ENCODE data around the gene TXNL4A.

The TXNL4A gene

DNA sequence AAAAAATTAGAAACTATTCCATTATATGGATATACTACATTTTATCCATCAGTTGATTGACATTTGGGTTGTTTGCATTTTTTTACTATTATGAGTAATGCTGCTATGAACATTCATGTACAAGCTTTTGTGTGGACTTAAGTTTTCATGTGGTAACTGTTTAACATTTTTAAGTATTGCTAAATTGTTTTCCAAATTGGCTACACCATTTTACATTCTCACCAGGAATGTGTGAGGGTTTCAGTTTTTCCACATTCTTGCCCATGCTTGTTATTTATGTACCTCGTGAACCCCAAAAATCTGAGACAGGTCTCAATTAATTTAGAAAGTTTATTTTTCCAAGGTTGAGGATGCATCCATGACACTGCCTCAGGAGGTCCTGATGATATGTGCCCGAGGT lies 3.1 kb upstream of the TXNL4A start:
- no peak overlapping the region for H3K27ac ChIP-seq
- CTCF ChIA-PET, result no interaction called here
- TF ChIP-seq, protein P1, sequence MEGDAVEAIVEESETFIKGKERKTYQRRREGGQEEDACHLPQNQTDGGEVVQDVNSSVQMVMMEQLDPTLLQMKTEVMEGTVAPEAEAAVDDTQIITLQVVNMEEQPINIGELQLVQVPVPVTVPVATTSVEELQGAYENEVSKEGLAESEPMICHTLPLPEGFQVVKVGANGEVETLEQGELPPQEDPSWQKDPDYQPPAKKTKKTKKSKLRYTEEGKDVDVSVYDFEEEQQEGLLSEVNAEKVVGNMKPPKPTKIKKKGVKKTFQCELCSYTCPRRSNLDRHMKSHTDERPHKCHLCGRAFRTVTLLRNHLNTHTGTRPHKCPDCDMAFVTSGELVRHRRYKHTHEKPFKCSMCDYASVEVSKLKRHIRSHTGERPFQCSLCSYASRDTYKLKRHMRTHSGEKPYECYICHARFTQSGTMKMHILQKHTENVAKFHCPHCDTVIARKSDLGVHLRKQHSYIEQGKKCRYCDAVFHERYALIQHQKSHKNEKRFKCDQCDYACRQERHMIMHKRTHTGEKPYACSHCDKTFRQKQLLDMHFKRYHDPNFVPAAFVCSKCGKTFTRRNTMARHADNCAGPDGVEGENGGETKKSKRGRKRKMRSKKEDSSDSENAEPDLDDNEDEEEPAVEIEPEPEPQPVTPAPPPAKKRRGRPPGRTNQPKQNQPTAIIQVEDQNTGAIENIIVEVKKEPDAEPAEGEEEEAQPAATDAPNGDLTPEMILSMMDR (conservative IDR thresholded peaks at IDR 0.05; ENCODE audit: low read depth), result no peak
- no peak for DNase-seq (ENCODE audit: low spot score)
- POLR2A ChIA-PET (ENCODE audit: low non-redundant PET), result interaction anchor here (0.7 kb wide), 1 partner anchor 12 kb away, joined by 6 read pairs; no protein-coding TSS in a partner anchor

DNA sequence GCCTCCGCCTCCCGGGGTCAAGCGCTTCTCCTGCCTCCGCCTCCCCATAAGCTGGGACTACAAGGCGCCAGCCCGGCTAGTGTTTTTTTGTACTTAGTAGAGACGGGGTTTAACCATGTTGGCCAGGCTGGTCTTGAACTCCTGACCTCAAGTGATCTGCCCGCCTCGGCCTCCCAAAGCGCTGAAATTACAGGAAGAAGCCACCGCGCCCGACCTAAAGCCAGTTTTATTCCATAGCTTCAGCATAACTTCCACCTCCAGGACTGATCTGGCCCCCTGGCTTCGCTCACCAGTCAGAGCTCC lies 783 bp upstream of the TXNL4A start:
- TF ChIP-seq, protein P1 (conservative IDR thresholded peaks at IDR 0.05; ENCODE audit: low read depth), result no peak
- CTCF ChIA-PET, result interaction anchor here (0.6 kb wide), 1 partner anchor 179 kb away, joined by 4 read pairs; no protein-coding TSS in a partner anchor
- peak overlapping the region; percentile 92 for H3K27ac ChIP-seq
- DNase-seq (ENCODE audit: low spot score), result no peak
- POLR2A ChIA-PET (ENCODE audit: low non-redundant PET), result interaction anchor here (0.7 kb wide), 1 partner anchor 145 kb away, joined by 3 read pairs; no protein-coding TSS in a partner anchor

DNA sequence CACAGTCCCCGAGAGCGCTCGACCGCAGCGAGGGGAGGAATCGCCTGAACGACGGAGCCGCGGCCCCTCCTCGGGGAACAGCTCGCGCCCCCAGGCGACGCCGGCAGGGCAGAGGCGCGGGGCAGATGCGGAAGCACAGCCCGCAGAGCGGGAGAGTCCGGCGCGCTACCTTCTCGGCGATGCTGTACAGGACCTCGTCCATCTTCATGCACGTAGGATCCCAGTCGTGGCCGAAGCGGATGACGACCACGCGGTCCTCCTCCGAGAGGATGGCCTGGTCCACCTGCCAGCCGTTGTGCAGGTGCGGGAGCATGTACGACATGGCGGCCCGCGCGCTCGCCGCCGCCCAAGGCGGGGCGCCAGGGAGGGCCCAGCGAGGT lies 302 bp downstream of the TXNL4A start:
- peak overlapping the region; percentile 92 for H3K27ac ChIP-seq
- ChIA-PET CTCF (no interaction called here), POLR2A (ENCODE audit: low non-redundant PET) (no interaction called here)
- peak; percentile 52 for DNase-seq (ENCODE audit: low spot score)
- TF ChIP-seq, protein P1 (conservative IDR thresholded peaks at IDR 0.05; ENCODE audit: low read depth), result no peak; the same call in 1 of the 2 replicates

DNA sequence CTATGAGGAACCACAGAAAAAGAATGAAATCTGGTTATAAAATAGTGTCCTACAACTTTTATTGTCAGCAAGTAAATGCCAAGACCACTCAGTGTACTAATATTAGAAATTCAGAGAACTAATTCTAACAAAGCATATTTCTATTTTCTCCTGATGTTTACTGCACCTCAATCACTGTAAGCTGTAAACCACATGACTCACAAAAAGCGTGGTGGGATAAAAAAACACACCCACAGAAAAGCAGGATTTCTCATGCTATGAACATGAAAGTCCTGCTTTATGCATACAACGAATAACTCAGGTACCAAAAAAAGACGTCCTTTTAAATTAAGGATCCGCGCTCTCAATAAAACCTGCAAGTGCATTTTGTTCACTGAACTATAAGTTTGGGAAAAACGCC lies 797 bp downstream of the TXNL4A start:
- POLR2A ChIA-PET (ENCODE audit: low non-redundant PET), result no interaction called here
- H3K27ac ChIP-seq, result peak overlapping the region; percentile 92
- no peak for DNase-seq (ENCODE audit: low spot score)
- TF ChIP-seq, protein P1 (conservative IDR thresholded peaks at IDR 0.05; ENCODE audit: low read depth), result no peak
- CTCF ChIA-PET, result no interaction called here

DNA sequence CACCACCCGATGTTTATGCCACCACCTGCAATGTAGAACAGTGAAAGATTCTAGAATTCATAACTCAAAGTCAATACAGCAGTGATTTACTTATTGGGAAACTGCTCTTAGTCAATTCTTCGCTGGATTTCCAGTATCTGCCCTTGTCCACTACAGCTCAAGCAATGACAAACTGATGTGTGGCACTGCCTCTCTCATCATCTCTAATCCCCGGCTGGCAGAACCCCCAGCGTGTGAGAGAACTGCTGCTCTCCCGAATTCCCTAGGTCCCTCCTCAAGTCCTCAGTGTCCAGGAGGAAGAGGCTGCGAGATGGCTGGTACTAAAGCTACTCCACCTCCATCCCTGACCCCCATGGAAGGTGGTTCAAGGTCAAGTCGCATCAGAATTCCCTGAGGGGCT lies 1.6 kb downstream of the TXNL4A start:
- ChIA-PET POLR2A (ENCODE audit: low non-redundant PET) (no interaction called here), CTCF (interaction anchor here (0.6 kb wide), 1 partner anchor 60 kb away, joined by 3 read pairs; no protein-coding TSS in a partner anchor)
- DNase-seq (ENCODE audit: low spot score), result no peak
- peak overlapping the region; percentile 16; the same call in 1 of the 2 replicates for H3K27ac ChIP-seq
- TF ChIP-seq, protein P1 (conservative IDR thresholded peaks at IDR 0.05; ENCODE audit: low read depth), result no peak

DNA sequence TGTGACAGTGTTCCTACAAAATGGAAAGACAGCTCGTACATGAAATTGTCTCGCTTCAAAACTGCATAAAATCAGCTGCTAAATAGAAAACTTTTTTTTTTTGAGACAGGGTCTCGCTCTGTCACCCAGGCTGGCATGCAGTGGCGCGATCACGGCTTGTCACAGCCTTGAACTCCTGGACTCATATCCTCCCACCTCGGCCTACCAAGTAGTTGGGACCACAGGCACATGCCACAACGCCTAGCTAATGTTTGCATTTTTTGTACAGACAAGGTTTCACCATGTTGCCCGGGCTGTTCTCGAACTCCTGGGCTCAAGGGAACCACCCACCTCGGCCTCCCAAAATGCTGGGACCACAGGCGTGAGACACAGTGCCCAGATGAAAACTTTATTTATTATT lies 3.2 kb downstream of the TXNL4A start:
- H3K27ac ChIP-seq, result no peak overlapping the region
- ChIA-PET CTCF (interaction anchor here (0.6 kb wide), 3 partner anchors 19 to 235 kb away, joined by 3 to 5 read pairs (median 3); no protein-coding TSS in a partner anchor), POLR2A (ENCODE audit: low non-redundant PET) (interaction anchor here (0.7 kb wide), 1 partner anchor 162 kb away, joined by 3 read pairs; no protein-coding TSS in a partner anchor)
- TF ChIP-seq, protein P1 (conservative IDR thresholded peaks at IDR 0.05; ENCODE audit: low read depth), result no peak
- no peak for DNase-seq (ENCODE audit: low spot score)

All from RWPE1 (cell line).